GM23248 (cell line): Measurements from ENCODE around the gene DLL1.

Source experiments
- EZH2 ChIP-seq: fragments of 200-600 bp; sonication (generic); IDR thresholded peaks from 2 replicates; pipeline ENCODE4 v1.6.1; 2018; ENCODE audit warnings: antibody characterized with exemption, mild to moderate bottlenecking; ENCODE audit not compliant: insufficient read depth, poor library complexity, severe bottlenecking
- EZH2phosphoT487 ChIP-seq: fragments of 200-600 bp; sonication (generic); IDR thresholded peaks from 2 replicates; pipeline ENCODE4 v1.6.1; 2018; ENCODE audit warnings: antibody characterized with exemption, moderate library complexity, mild to moderate bottlenecking, low read depth; ENCODE audit not compliant: insufficient read depth

- TF ChIP-seq EZH2 (no peak), EZH2phosphoT487 (no peak)
These were observed 11.5 kb downstream of the DLL1 start for GRCh38 chr6:170279426-170279825.
